Activated CD8-positive, alpha-beta memory T cell treated with anti-CD3 and anti-CD28 coated beads, Interleukin-2, amount 50 U/mL, for 4 hours (primary cell): ENCODE data around the gene DGKH.

ENCODE experiments used
- DNase-seq: peaks from one replicate; pipeline ENCODE4 v3.0.0-alpha.2; 2020

DGKH gene

DNA sequence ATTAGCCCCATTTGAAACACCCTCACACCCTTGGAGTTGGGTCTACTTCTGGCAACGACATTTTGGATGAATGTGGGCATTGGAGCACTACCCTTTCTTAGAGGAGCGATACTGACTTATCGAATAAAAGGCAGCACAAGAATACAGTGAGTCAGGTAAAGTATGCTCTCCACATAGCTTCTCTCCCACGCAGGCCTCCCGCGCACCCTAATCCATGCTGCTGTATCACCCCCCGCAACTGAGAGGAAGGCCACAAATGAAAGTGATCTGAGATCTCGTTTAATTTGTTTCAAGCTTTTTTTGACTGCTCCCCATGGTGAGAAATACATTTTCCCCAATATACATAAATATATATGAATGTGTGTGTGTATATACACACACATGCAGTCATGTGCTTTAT is 198.1 kb downstream of the DGKH start:
- DNase-seq, result no peak

GRCh38 chr13:42247883-42248282 is 199.4 kb downstream of the DGKH start:
- DNase-seq, result no peak

- DNase-seq, result no peak
These were observed 207.4 kb downstream of the DGKH start for GRCh38 chr13:42255886-42256285.

DNA sequence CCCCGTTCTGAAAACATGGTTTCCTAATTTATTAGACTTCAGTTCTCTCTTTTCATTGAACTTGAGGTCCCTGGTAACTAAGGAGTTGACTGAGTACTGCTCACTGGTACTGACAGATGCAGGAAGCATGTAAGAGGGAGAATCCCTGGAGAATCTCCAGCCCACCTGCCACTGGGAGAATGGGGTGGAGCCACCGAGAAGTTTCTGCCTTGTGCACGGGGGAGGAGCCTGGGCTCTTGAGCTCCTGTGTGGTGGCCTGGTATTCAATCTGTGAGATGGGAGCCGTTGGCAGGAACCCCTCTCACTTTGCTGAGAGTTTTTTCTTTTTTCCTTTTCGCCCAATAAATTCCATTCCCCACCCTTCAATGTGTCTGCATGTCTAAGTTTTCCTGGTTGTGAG is 210.3 kb downstream of the DGKH start:
- no peak for DNase-seq

DNA sequence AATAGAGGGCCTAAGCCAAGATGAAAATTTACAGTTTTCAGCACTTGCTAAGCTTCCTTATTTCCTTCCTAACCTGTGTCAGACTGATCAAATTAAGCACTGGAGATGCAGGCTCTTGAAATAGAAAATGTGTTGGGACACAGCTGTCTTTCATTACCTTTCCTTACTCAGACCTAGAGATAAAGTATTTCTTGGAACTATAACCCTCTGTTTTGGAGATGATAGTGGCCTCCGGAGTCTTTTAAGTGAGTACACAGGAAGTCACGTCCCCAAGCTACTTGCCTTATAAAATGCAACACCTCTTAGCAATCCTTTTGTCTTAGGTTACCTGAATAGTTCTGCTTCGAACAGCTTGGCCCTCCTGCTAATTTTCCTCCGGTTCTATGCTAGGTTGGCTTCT is 211.1 kb downstream of the DGKH start:
- no peak for DNase-seq

- DNase-seq, result no peak
These were observed 212.6 kb downstream of the DGKH start for GRCh38 chr13:42260903-42261654.

- no peak for DNase-seq
These were observed 218.0 kb downstream of the DGKH start for GRCh38 chr13:42266473-42266872.

DNA sequence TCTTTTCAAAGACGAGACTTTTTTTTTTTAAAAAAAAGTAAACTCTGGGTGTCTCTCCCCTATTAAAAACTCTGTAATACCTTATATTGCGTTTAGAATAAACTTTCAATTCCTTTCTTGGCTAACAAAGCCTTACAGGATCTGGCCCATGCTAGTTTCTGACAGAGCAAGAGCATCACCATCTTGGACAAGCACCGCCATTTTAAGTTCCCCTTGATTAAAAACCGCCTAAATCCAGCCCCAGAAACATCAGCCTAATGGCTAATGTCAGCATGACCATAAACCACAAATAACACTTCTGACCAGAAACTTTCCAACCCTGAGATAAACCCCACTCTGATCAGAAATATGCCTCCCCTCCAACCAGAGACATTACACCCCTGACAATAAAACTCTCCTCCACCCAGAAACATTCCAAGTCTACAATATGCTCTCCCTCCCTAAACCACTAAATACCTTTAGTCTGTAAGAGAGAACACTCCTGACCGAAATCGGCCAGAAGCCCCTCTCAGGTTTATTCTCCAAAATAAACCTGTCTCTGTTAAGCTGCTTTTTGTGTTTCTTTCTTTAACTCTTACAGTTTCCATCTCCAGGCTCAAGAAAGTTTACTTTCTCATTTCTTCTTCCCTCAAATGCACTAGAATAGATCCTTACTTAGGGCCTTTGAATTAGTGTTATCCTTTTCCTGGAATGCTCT is 221.9 kb downstream of the DGKH start:
- no peak for DNase-seq

- DNase-seq, result no peak
These were observed 222.4 kb downstream of the DGKH start for GRCh38 chr13:42270857-42271215.

GRCh38 chr13:42271337-42272114 is 223.1 kb downstream of the DGKH start:
- DNase-seq, result peak; percentile 91

- DNase-seq, result peak; percentile 52
These were observed 223.8 kb downstream of the DGKH start, which contains the start of gene AKAP11 for GRCh38 chr13:42272115-42272803. TSS of gene AKAP11 (plus strand) at chr13:42272152. CDS start at chr13:42286349, 14,197 bp downstream.

- DNase-seq, result no peak
These were observed 224.3 kb downstream of the DGKH start for GRCh38 chr13:42272804-42273175.

DNA sequence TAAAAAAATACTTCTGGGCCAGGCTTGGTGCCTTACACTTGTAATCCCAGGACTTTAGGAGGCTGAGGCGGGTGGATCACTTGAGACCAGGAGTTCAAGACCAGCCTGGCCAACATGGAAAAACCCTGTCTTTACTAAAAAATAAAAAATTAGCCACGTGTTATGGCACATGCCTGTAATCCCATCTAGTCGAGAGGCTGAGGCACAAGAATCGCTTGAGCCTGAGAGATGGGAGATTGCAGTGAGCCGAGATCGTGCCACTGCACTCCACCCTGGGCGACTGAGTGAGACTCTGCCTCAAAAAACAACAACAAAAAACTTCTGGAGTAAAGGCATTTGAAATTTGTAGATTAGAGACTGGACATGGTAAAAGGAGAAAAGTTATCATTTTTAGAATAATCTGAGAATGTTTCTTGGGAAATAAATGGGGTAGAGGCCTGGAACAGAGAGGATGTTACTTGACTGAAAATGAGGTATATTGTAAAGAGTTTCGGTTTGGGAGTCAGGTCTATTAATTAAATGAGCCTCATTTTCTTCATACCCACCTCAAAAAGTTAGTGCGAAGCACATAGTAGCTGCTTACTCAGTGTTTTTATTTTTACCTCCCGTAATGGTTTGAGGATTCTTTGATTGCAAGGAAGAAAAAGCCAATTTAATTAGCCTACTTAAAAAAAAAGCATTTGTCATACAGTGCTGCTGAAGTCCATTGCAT is 226.1 kb downstream of the DGKH start:
- DNase-seq, result no peak

DNA sequence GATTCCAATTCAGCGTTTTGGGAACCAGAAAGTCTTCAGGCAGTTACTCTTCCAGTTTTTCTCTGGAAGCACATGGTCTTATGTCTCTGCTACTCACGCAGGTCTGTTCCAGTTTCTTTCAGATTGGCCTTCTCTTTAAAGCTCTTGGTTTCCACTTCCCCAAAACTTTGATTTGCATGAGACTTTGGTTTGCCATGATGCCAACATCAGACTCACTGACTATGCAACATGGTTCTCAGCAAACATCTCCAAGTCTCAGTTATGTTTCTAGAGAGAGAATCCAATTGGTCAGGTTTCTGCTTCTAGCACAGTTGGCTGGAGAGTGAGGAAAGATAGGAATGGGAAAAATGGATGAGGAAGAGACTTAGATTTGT is 226.6 kb downstream of the DGKH start:
- DNase-seq, result no peak

DNA sequence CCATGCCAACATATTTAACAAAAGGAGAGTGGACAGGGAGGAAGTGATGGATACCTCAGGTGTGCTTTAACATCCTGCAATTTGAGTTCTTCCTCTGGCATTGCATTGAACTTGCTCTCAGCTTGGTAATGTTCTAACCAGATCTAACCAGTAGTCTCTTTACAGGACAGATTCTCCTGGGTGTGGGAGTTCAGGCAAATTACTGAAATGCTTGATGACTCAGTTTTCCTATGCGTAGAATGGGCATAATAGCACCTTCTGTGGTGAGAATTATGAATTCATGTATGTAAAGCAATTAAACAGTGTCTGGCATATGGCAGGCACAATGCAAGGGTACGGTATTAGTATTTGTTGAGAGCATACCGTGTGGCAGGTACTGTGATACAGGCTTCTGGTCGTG is 227.1 kb downstream of the DGKH start:
- DNase-seq, result no peak

GRCh38 chr13:42276683-42277082 is 228.2 kb downstream of the DGKH start:
- no peak for DNase-seq

DNA sequence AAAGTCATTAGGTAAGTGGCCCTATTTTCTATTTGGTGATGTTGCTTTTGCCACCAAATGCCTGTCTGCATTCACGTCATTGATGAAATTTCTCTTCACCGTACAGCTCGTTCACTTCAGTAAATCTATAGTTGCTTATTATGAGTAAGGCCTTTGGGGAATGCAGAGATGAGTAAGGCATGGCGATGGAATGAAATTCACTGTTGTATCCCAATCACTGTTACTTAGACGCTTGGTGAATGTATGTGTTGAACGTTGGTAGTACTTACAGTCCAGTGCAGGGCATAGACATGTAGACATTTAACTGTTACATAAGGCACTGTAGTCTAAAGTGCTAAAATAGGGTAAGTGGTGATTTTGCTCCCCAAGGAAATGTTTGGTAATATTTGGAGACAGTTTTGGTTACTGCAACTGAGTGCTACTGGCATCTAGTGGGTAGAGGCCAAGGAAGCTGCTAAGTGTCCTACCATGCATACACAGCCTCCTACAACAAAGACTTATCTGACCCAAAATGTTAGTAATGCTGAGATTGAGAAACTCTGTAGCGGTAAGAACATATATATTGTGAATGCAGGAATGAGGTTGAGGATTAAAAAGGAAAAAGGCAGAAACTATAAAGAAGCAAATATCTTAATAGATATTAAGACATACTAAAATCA is 229.3 kb downstream of the DGKH start:
- DNase-seq, result no peak

DNA sequence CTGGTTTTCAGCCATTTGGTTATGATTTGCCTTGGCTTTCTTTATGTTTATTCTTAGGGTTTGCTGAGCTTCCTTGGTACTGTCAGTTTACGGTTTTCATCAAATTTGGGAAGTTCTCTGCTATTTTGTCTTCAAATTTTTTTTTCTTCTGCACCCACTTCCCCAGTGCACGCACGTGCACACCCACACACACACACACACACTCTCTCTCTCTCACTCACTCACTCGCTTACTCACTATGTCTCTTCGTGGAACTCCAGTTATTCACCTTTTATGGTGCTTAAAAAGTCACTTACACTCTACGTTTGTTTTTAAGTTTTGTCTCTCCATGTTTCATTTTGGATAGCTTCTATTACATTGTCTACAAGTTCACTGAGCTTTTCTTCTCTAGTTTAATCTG is 230.6 kb downstream of the DGKH start:
- DNase-seq, result peak; percentile 20

DNA sequence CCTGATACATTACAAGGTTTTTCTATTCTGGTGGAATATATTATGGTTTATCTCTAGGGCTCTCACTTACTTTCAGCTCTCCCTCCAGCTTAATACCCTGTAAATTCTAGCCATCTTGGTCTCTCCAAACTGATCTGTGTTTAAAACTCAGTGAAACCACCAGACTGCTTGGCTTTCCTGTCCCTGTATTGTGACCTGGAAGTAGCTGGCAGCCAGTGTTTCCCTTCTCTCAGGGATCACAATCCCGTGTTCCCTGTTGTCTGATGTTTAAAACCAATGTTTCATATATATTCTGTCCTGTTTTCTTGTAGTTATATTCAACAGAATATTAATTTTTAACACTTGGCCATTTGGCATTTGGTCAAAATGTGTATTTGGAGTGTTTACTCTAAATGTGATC is 231.5 kb downstream of the DGKH start:
- no peak for DNase-seq

- DNase-seq, result no peak
These were observed 232.1 kb downstream of the DGKH start for GRCh38 chr13:42280537-42280936.

DNA sequence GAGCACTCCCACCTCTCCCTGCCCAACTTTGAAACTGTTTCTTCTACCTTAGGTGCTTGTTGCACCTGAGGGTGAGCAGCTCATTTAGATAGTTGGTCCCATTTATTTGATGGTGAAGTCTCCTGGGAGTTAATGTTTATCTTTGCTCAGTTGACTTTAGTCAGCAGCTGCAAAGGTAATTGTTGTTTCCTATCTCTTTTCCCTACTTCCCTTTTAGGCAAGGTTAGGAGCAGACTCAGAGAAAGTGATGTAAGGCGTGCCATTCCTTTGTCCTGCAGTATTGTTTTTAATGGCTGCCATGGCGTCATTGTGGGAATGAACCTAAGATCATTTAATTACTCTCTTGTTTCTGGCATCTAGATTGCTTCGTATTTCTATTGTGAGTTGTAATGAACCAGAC is 235.1 kb downstream of the DGKH start:
- no peak for DNase-seq

- no peak for DNase-seq
These were observed 235.6 kb downstream of the DGKH start for GRCh38 chr13:42284068-42284467.
